HTERT RPE-1 (cell line): ENCODE results near the gene MAK.
"Not testable (repeated sequence)": the region's sequence is repeated elsewhere in the genome, so short reads cannot be mapped to it uniquely, and the experiment has no call there.

Source experiments
- in situ Hi-C: fragments of 300-500 bp; cut with MboI; formaldehyde crosslinking; loops from 4 replicates; pipeline ENCODE4 v1.14.3; 2020; ENCODE audit warnings: low sequenced_read_pairs

Gene MAK

DNA sequence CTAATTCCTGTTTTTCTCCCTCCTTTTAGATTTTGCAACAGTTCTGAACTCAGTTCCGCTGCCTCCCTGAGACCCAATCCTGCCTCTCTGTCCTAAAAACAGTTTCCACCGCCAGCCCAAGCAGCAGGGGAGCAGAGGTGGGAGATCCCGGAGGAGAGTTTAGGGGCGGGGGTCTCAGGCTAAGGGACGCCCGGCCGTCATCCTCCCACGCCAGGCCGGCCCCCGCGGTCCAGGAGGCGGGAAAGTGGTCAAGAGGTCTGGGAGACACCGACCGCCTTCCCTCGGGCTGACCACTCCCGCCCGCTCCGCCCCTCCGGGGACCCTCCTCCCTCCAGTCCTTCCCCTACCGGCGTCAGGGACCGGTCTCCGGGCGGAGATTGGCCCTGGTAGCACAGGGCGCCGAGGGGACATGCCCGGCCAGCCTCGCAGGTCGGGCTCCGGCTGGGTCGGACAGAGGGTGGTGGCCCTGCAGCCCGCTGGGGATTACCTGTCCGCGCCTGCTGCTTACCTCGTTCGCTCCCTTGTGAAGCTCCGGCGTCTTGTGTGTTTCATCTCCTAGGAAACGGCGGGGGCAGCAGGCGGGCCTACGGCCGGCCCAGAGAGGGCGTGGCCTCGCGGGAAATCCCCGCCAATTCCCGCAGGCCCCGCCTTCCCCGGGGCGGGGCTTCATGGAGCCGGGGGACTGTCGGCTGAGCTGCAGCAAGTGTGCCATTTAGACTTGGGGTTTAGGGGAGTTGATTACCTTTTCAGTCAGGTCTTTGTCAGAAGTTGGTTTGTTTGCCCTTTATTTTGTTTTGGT, at the start of gene MAK:
TSS of gene MAK (minus strand) at position 545 of the 799 bp plus-strand sequence. CDS start 7,891 bp downstream, outside the sequence.
- in situ Hi-C loops: no loop called here

DNA sequence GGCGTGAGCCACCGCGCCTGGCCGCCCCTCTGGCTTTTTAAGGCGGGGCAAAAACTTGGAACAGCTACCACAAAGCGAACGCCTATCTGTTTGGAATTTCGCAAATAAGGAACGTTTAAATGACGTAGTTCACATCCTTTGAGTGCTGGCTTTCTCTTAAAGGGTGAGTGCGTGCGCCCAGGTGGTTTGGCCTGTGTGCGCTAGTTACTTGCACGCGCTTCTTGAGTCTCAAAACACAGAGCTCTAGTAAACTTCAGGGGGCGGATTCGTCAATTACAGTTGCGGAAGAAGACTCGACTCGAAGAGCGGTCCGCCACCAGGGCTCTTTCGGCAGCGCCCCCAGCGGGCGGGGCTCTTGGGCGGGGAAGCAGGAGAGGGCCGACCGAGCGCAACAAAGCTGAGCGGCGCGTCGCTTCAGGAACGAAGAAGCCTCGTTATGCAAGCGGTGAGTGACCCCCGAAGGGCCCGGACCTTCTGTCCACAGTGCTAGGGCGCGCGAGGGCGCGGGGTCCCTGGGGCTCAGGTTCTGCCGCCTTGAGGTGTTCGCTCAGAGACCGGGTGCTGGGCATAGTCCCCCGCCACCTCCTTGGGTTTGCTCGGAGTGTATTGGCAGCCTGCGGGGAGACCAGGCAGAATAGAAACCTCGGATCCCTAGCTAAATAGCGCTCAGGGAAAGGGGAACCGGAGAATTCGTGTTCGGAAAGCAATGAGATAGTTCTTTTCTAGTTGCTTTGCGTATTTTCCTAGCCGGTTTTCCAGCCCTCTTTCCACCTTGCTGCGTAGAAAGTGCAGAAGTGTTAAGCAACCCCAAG, 48.6 kb upstream of the MAK start, which contains the start of gene SYCP2L:
TSS of gene SYCP2L (plus strand) at position 362 of the 812 bp plus-strand sequence. CDS start at position 437, 75 bp downstream.
- in situ Hi-C loops: no loop called here

GRCh38 chr6:10886365-10886690, 48.0 kb upstream of the MAK start:
- in situ Hi-C loops: not testable (repeated sequence)

- in situ Hi-C loops: no loop called here
Observed at GRCh38 chr6:10884245-10884972, 46.1 kb upstream of the MAK start.

- in situ Hi-C loops: no loop called here
Observed at GRCh38 chr6:10883312-10884244, 45.2 kb upstream of the MAK start.

DNA sequence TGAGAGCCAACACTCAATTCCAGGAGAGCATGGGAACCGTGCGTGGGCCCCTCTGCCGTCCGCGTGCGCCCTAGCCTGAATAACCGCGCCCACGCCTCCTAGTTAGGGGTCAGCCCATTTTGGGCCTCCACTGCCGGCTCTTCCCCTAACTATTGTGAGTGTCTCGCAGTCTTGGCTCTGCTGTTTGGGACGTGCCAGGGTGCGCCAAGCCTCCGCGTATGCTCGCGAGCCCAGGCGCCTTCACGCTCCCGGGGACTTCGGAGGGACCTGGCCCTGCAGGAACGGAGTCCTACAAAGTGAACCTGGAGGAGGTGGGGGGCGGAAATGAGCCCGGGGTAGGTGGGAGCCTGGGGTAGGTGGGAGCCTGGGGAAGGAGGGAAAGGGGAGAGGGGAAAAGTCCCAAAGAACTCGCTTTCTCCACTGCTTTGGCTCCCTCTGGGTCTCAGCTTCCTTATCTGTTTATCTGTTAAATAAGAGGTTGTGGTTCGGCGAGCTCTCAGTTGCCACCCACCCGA, 44.4 kb upstream of the MAK start:
- in situ Hi-C loops: no loop called here

DNA sequence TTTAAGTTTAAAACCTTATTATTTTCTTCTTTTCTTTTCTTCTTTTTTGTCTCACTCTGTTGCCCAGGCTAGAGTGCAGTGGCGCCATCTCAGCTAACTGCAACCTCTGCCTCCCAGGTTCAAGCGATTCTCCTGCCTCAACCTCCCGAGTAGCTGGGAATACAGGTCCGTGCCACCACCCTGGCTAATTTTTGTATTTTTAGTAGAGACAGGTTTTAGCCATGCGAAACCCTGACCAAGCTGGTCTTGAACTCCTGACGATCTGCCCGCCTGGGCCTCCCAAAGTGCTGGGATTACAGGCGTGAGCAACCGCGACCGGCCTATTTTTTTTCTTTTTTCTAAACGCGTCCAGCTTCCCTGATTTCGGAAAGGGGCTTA, 43.9 kb upstream of the MAK start:
- in situ Hi-C loops: not testable (repeated sequence)

GRCh38 chr6:10880366-10880765, 42.0 kb upstream of the MAK start:
- in situ Hi-C loops: no loop called here

DNA sequence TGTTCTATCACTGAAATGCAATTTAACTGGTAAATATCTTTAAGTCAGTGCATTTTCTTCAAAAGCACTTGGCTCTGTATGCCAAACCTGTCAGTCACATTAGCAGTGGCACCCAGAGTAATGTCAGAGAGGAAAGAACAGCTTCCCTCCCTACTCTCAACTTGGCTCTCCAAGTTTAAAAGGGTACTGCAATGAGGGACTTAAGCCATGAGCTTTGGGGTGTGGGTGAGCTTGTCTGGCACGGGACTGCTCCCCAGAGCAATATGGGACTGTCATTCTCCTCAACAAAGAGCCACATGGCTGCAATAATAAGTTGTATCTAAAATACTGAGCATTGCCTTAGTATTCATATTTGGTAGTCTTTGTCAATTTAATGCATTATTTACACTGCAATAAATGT, 39.5 kb upstream of the MAK start:
- in situ Hi-C loops: no loop called here

- in situ Hi-C loops: no loop called here
Observed at GRCh38 chr6:10877012-10877411, 38.7 kb upstream of the MAK start.

- in situ Hi-C loops: no loop called here
Observed at GRCh38 chr6:10875026-10875425, 36.7 kb upstream of the MAK start.

DNA sequence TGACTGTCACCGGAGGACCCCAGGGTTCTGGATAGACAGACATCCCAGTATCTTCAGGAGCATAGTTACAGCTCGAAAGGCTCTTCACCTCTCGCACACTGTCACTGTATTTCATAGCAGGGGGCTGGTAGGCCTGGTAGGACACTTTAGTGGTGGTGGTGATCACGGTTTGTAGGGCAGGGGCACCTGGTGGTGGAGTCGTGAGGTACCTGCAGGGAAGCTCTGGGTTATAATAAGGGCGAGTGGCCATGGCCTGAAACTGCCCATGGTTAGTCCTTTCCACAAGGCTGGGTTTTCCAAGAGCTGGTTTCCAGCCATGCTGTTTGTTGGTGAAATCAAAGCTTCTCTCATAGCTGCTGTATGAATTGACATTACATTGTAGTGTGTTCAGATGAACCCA, 35.9 kb upstream of the MAK start:
- in situ Hi-C loops: no loop called here

GRCh38 chr6:10873374-10873773, 35.0 kb upstream of the MAK start:
- in situ Hi-C loops: no loop called here

- in situ Hi-C loops: no loop called here
Observed at GRCh38 chr6:10867952-10868351, 29.6 kb upstream of the MAK start.

GRCh38 chr6:10866709-10867108, 28.4 kb upstream of the MAK start:
- in situ Hi-C loops: not testable (repeated sequence)

DNA sequence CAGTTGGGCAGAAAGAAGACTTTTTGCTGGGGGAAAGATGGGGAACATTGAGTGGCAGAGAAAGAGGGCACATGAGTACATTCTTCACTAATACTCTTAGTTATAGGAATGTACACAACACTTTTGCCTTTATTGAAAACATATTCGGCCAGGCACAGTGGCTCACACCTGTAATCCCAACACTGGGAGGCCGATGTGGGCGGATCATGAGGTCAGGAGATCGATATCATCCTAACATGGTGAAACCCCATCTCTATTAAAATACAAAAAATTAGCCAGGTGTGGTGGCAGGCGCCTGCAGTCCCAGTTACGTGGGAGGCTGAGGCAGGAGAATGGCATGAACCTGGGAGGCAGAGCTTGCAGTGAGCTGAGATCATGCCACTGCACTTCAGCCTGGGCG, 24.7 kb upstream of the MAK start:
- in situ Hi-C loops: not testable (repeated sequence)

GRCh38 chr6:10862361-10862760, 24.0 kb upstream of the MAK start:
- in situ Hi-C loops: no loop called here

DNA sequence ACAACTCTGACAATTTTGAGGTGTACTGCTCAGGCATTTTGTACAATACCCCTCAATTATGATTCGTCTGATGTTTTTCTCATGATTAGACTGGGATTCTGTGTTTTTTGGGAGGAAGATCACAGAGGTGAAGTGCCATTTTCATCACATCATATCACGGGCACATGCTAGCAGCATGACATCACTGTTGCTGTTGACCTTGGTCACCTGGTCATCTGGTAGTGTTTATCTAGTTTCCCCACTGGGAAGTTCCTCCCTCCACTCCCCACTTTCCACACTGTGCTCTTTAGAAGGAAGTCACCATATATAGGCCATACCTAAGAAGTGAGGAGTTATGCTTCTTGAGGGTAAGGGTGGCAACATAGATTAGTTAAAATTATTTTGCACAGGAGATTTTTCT, 22.7 kb upstream of the MAK start:
- in situ Hi-C loops: no loop called here

GRCh38 chr6:10857259-10857658, 18.9 kb upstream of the MAK start:
- in situ Hi-C loops: no loop called here

- in situ Hi-C loops: no loop called here
Observed at GRCh38 chr6:10854922-10855632, 16.7 kb upstream of the MAK start.
